Aorta (tissue), 5 donors: ENCODE measurements around the gene L3MBTL2. TPM values are rescaled to one million over a fixed set of nuclear protein-coding genes. Genes with fewer than 3 reads are reported as not detected.

Experiments
- ATAC-seq: fragments of 200-7000 bp; cut with Tn5 transposase; one replicate; pipeline ENCODE4 v1.9.1; 2022; ENCODE audit warnings: moderate library complexity; ENCODE audit not compliant: low FRiP score
- DNase-seq, 2 donors: peaks; one replicate each; pipeline ENCODE4 v3.0.0-alpha.2; 2020
- H3K27ac ChIP-seq, 2 donors: one replicate each; pipeline ENCODE4 v1.5.1; 2013; ENCODE audit warnings: low read length in 2 of 2, mild to moderate bottlenecking in 2 of 2, moderate library complexity in 2 of 2, control low read depth in 1 of 2, inconsistent platforms in 1 of 2, low read depth in 1 of 2
- H3K27me3 ChIP-seq, 2 donors: one replicate each; pipeline ENCODE4 v1.6.1; 2013; ENCODE audit warnings: control low read depth in 1 of 2, low read length in 1 of 2, mild to moderate bottlenecking in 1 of 2, moderate library complexity in 1 of 2; ENCODE audit not compliant: insufficient read depth in 2 of 2, control insufficient read depth in 1 of 2
- H3K36me3 ChIP-seq, 2 donors: one replicate each; pipeline ENCODE4 v1.6.1; 2013; ENCODE audit warnings: control low read depth in 1 of 2, low read length in 1 of 2, mild to moderate bottlenecking in 1 of 2; ENCODE audit not compliant: insufficient read depth in 2 of 2, control insufficient read depth in 1 of 2
- H3K4me1 ChIP-seq, 2 donors: one replicate each; pipeline ENCODE4 v1.6.1; 2013; ENCODE audit warnings: low read length in 2 of 2, control low read depth in 1 of 2, mild to moderate bottlenecking in 1 of 2, moderate library complexity in 1 of 2; ENCODE audit not compliant: insufficient read depth in 2 of 2, control insufficient read depth in 1 of 2
- H3K4me3 ChIP-seq, 2 donors: one replicate each; pipeline ENCODE4 v1.5.1; 2013; ENCODE audit warnings: low read length in 2 of 2, control low read depth in 1 of 2, mild to moderate bottlenecking in 1 of 2
- H3K9me3 ChIP-seq: one replicate; pipeline ENCODE4 v1.6.1; 2013; ENCODE audit warnings: mild to moderate bottlenecking, low read length; ENCODE audit not compliant: control insufficient read depth
- WGBS, 2 donors: extraction: QIAGEN DNeasy Blood & Tissue Kit; methylation state at CpG; one replicate each; pipeline ENCODE4 v1.1.7; 2013; 5-methylcytosine and 5-hydroxymethylcytosine counted together
- intact Hi-C, 2 donors: fragments of 100-400 bp; cut with DNase I; formaldehyde crosslinking; loops; one replicate each; pipeline versions ENCODE4 v1.14.2 to v1.15.0; 2022
- polyA plus RNA-seq, 2 donors: library from polyadenylated mRNA; stranded (reverse); fragments of 200-250 nt; gene quantifications; one replicate each; pipeline ENCODE4 v1.2.3, GENCODE V29; 2013
- total RNA-seq, 2 donors: library from RNA; stranded (reverse); fragmentation: NEBNext Ultra II Directional; extraction: Animal tissue kit (Norgen Biotek cat#: 25700); gene quantifications; one replicate each; pipeline ENCODE4 v1.2.1, GENCODE V29; 2021
- donor health status: healthy with polysubstance abuse.
- donor health status: Bipolar disorder and iron deficiency.
- donor health status: DM: no; HTN: no; CAD: no.
- donor health status: DM: no; HTN: no; CAD: no.
- donor health status: DM: yes; HTN: yes; CAD: no.

Gene L3MBTL2
- total and polyA plus RNA-seq, 4 donors = 6.5 to 18.5 (median 13.6) TPM

GRCh38 chr22:41198027-41198580 is 7.0 kb upstream of the L3MBTL2 start:
- Histone ChIP-seq H3K36me3 (no peaks in the 10 kb centered on the region), H3K4me3 (peak overlapping the region; percentile 29 to 58), H3K27me3 (no peaks in the 10 kb centered on the region), H3K27ac (no peak overlapping the region), H3K9me3 (no peaks in the 10 kb centered on the region), H3K4me1 (no peaks in the 10 kb centered on the region)
- 2 to 3% methylated on average over 9 of the region's 9 CpGs for WGBS, 2 donors
- peak; percentile 62 to 79 for DNase-seq
- intact Hi-C loops = loop anchor here in 1 of 2 donors (10.0 kb wide), 1 partner anchor 103 kb away; the partner anchor contains the start of gene EP300
- ATAC-seq = no peak

GRCh38 chr22:41201141-41201540 is 4.0 kb upstream of the L3MBTL2 start:
- DNase-seq (no peak), ATAC-seq (no peak)
- Histone ChIP-seq H3K9me3 (no peaks in the 10 kb centered on the region), H3K4me3 (no peak overlapping the region), H3K36me3 (no peaks in the 10 kb centered on the region), H3K4me1 (no peaks in the 10 kb centered on the region), H3K27ac (no peak overlapping the region), H3K27me3 (no peaks in the 10 kb centered on the region)
- intact Hi-C loops = no loop called here
- WGBS, 2 donors = 70 to 71% methylated on average over 10 of the region's 10 CpGs

- no peak overlapping the region for H3K4me3 ChIP-seq
- intact Hi-C loops = no loop called here
- H3K4me1 ChIP-seq = no peaks in the 10 kb centered on the region
- ATAC-seq (no peak), DNase-seq (no peak)
- no peaks in the 10 kb centered on the region for H3K9me3 ChIP-seq
- H3K27me3 ChIP-seq = no peaks in the 10 kb centered on the region
- H3K27ac ChIP-seq = no peak overlapping the region
- 87 to 88% methylated on average over 2 of the region's 2 CpGs for WGBS, 2 donors
- no peaks in the 10 kb centered on the region for H3K36me3 ChIP-seq
Measured at GRCh38 chr22:41203118-41203517, 2.0 kb upstream of the L3MBTL2 start.

- Histone ChIP-seq H3K9me3 (no peaks in the 10 kb centered on the region), H3K36me3 (no peaks in the 10 kb centered on the region), H3K4me1 (no peaks in the 10 kb centered on the region), H3K27ac (no peak overlapping the region), H3K4me3 (no peak overlapping the region), H3K27me3 (no peaks in the 10 kb centered on the region)
- DNase-seq (no peak), ATAC-seq (no peak)
- intact Hi-C loops = loop anchor here in 1 of 2 donors (2.0 kb wide), 1 partner anchor 33 kb away; no protein-coding TSS in a partner anchor
- 56 to 63% methylated on average over 6 of the region's 6 CpGs for WGBS, 2 donors
Measured at GRCh38 chr22:41204066-41204465, 1.0 kb upstream of the L3MBTL2 start.

GRCh38 chr22:41206719-41207118 is 1.6 kb downstream of the L3MBTL2 start:
- peaks cover 0 to 2% of the 10 kb centered on the region in 2 donors for H3K36me3 ChIP-seq
- no peaks in the 10 kb centered on the region for H3K9me3 ChIP-seq
- no peaks in the 10 kb centered on the region for H3K27me3 ChIP-seq
- WGBS, 2 donors = 87 to 90% methylated on average over 9 of the region's 9 CpGs
- intact Hi-C loops = no loop called here
- DNase-seq = no peak
- H3K4me3 ChIP-seq = no peak overlapping the region
- no peak overlapping the region for H3K27ac ChIP-seq
- ATAC-seq = no peak
- H3K4me1 ChIP-seq = no peaks in the 10 kb centered on the region

- Histone ChIP-seq H3K27me3 (no peaks in the 10 kb centered on the region), H3K27ac (no peak overlapping the region), H3K4me3 (no peak overlapping the region), H3K4me1 (no peaks in the 10 kb centered on the region), H3K9me3 (no peaks in the 10 kb centered on the region), H3K36me3 (no peaks in the 10 kb centered on the region)
- 97% methylated on average over 10 of the region's 10 CpGs for WGBS, 2 donors
- ATAC-seq = no peak
- intact Hi-C loops = no loop called here
- DNase-seq = no peak
Measured at GRCh38 chr22:41215409-41215808, 10.3 kb downstream of the L3MBTL2 start.

GRCh38 chr22:41215926-41216325 is 10.8 kb downstream of the L3MBTL2 start:
- intact Hi-C loops = no loop called here
- Histone ChIP-seq H3K27me3 (no peaks in the 10 kb centered on the region), H3K4me3 (no peak overlapping the region), H3K36me3 (peaks cover 0 to 3% of the 10 kb centered on the region in 2 donors), H3K4me1 (no peaks in the 10 kb centered on the region), H3K27ac (no peak overlapping the region), H3K9me3 (no peaks in the 10 kb centered on the region)
- 94 to 97% methylated on average over 7 of the region's 7 CpGs for WGBS, 2 donors
- DNase-seq (no peak), ATAC-seq (no peak)

- intact Hi-C loops = no loop called here
- no peak for DNase-seq
- Histone ChIP-seq H3K4me3 (no peak overlapping the region), H3K27ac (no peak overlapping the region), H3K4me1 (no peaks in the 10 kb centered on the region), H3K36me3 (peaks cover 0 to 5% of the 10 kb centered on the region in 2 donors), H3K27me3 (no peaks in the 10 kb centered on the region), H3K9me3 (no peaks in the 10 kb centered on the region)
- no peak for ATAC-seq
- 86 to 89% methylated on average over 13 of the region's 13 CpGs for WGBS, 2 donors
Measured at GRCh38 chr22:41216984-41217383, 11.9 kb downstream of the L3MBTL2 start.

GRCh38 chr22:41217553-41218157 is 12.5 kb downstream of the L3MBTL2 start:
- H3K36me3 ChIP-seq = peaks cover 0 to 5% of the 10 kb centered on the region in 2 donors
- WGBS, 2 donors = 73% methylated on average over 16 of the region's 16 CpGs
- H3K27ac ChIP-seq = no peak overlapping the region
- intact Hi-C loops = no loop called here
- H3K4me1 ChIP-seq = no peaks in the 10 kb centered on the region
- DNase-seq (peak in 1 of 2 donors; percentile 80), ATAC-seq (peak; percentile 49)
- no peak overlapping the region for H3K4me3 ChIP-seq
- no peaks in the 10 kb centered on the region for H3K27me3 ChIP-seq
- H3K9me3 ChIP-seq = no peaks in the 10 kb centered on the region
